Stimulated activated naive CD8-positive, alpha-beta T cell treated with anti-CD3 and anti-CD28 coated beads, Interleukin-15, amount 100 ng/mL, for 72 hours (primary cell): Measurements from ENCODE around the gene FOXB1.
A peak's percentile ranks its signal among the peaks of the same experiment; 100 is the strongest.

Experiments
- ATAC-seq: fragments of 150-1000 bp; cut with Tn5 transposase; 2 replicates; pipeline ENCODE4 v1.10.0; 2021; ENCODE audit warnings: mild to moderate bottlenecking, moderate library complexity
- DNase-seq, 2 donors: peaks; one replicate each; pipeline ENCODE4 v3.0.0; 2021 to 2022
- H3K27ac Mint-ChIP-seq, 2 donors: one replicate each; pipeline ENCODE4 v1.8.0; 2022; ENCODE audit warnings: mild to moderate bottlenecking in 2 of 2, mixed read lengths in 2 of 2, moderate library complexity in 2 of 2
- H3K27me3 Mint-ChIP-seq: one replicate; pipeline ENCODE4 v1.8.0; 2022; ENCODE audit warnings: mixed read lengths
- H3K4me1 Mint-ChIP-seq: one replicate; pipeline ENCODE4 v1.8.0; 2022; ENCODE audit warnings: mild to moderate bottlenecking, mixed read lengths
- H3K4me3 Mint-ChIP-seq, 2 donors: one replicate each; pipeline ENCODE4 v1.8.0; 2022; ENCODE audit warnings: mild to moderate bottlenecking in 2 of 2, mixed read lengths in 2 of 2, moderate library complexity in 1 of 2
- H3K9me3 Mint-ChIP-seq, 2 donors: one replicate each; pipeline ENCODE4 v1.8.0; 2022; ENCODE audit warnings: mixed read lengths in 2 of 2

FOXB1 gene

GRCh38 chr15:60005352-60006202 is 1.5 kb downstream of the FOXB1 start:
- peak overlapping the region; percentile 94 to 95 for H3K27ac Mint-ChIP-seq
- DNase-seq (no peak), ATAC-seq (peak; percentile 31)
- H3K4me1 Mint-ChIP-seq = peaks cover 58% of the 10 kb centered on the region
- no peaks in the 10 kb centered on the region for H3K9me3 Mint-ChIP-seq
- peak overlapping the region; percentile 96 for H3K4me3 Mint-ChIP-seq
- H3K27me3 Mint-ChIP-seq = peaks cover 99% of the 10 kb centered on the region

DNA sequence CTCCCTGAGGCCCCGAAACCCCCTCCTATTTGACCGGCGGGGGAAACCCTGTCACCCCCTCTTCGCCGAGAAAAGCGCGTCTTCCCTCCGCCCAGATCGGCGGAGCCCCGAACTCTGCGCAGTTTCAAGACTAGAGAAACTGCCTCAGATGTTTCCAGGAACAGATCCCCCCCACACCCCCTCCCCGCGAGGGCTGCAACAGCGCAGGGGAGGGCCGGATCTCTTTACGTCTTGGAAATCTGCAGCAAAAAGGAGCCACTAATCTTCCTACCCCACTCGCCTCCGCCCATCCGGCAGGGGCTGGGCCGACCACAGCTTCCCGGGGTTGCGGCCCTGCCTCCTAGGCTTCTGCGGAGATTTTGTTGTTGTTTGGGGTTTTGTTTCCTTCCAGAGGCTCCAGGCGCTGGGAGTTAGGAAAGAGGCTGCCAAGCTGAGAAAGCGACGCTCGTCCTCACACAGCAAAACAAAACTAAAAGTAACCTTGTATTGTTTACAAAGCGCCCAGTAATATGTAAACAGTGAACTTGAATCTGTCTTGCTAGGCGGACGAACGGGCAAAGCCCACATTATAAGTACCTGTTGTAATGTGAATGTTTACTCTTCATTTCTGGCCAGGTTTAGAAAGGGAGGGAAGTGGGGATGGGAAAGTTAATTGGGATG is 2.2 kb downstream of the FOXB1 start:
- ATAC-seq (peak; percentile 80), DNase-seq (peak; percentile 58 to 75)
- H3K9me3 Mint-ChIP-seq = no peaks in the 10 kb centered on the region
- H3K4me3 Mint-ChIP-seq = peak overlapping the region; percentile 96
- H3K27me3 Mint-ChIP-seq = peaks cover 99% of the 10 kb centered on the region
- peaks cover 52% of the 10 kb centered on the region for H3K4me1 Mint-ChIP-seq
- H3K27ac Mint-ChIP-seq = peak overlapping the region; percentile 94 to 95

DNA sequence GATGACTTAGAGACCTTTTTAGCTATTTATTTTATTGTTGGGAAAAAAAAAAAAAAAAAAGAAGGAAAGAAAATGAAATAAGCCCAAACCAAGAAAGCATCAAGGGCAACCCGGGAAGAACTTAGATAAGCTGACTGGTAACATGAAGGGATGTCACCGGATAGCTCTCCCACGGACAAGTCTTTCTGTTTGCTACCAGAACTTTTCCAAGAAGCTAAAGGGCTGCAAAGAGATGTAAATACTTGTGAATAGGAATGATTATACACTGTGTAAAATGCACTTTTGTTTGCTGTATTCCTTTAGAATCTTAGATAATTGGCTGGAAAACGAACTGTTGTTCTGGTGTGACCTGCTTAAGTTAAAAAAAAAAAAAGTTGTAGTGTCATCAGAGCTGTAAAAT is 2.8 kb downstream of the FOXB1 start:
- DNase-seq = no peak
- Mint-ChIP-seq H3K4me3 (peak overlapping the region; percentile 96), H3K27ac (peak overlapping the region in 1 of 2 donors; percentile 94), H3K9me3 (no peaks in the 10 kb centered on the region), H3K27me3 (peaks cover 99% of the 10 kb centered on the region), H3K4me1 (peaks cover 46% of the 10 kb centered on the region)
- ATAC-seq = no peak

- Mint-ChIP-seq H3K27me3 (peaks cover 93% of the 10 kb centered on the region), H3K9me3 (no peaks in the 10 kb centered on the region), H3K27ac (no peak overlapping the region), H3K4me3 (no peak overlapping the region), H3K4me1 (peaks cover 24% of the 10 kb centered on the region)
- no peak for DNase-seq
- ATAC-seq = no peak
Observed at GRCh38 chr15:60009124-60009960, 5.2 kb downstream of the FOXB1 start.

DNA sequence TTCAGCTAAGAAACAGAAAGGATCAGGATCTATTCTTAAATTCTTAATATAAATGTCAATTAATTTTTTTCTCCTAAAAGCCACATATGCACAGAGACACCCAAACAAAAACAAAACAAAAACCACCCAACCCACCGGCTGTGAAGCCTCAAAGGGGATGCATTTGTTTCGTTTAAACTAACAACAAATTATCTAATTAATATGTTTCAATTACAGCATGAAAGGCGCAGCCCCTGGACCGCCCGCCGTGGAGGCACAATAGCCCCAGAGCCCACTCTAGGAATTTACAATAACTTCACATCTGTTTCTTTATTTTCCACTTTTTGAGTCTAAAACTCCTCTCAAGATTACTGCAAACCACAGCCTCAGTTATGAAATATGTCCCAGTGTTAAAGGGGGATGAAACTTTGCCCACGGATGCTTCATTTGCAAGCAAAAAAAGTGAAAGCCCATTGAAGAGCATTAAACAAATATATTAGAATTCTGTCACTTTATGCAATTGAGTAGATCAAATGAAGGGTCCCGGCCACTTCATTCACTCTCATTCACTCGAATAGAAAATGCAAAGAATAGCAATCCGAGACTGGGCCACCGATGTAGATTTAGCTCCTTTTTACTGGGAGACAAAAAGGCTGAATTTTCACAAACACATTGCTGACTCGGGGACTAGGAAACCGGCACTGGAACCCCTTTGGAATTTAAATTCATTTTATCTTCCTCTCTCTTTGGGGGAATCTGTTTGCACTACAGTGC is 6.0 kb downstream of the FOXB1 start:
- Mint-ChIP-seq H3K27me3 (peaks cover 93% of the 10 kb centered on the region), H3K9me3 (no peaks in the 10 kb centered on the region), H3K27ac (no peak overlapping the region), H3K4me3 (no peak overlapping the region), H3K4me1 (peaks cover 18% of the 10 kb centered on the region)
- ATAC-seq (no peak), DNase-seq (no peak)

DNA sequence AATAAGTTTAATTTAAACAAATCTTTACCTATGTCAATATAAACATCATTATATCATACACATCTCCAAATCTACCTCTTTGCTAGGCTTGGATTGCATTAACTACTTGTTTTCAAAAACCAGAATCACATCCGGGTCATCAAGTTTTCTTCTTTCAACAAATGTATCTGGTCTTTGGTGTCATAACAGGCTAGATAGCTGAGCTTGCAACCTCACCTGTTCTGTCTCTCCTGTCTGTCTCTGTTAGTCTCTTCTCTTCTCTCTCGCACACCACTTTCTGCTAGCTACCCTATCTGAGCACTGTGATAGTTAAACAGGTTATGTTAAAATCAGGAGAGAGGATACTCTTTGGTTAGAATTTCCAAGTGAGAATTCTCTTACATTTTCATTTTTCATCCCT is 6.7 kb downstream of the FOXB1 start:
- H3K9me3 Mint-ChIP-seq = no peaks in the 10 kb centered on the region
- H3K4me1 Mint-ChIP-seq = peaks cover 11% of the 10 kb centered on the region
- no peak overlapping the region for H3K27ac Mint-ChIP-seq
- no peak overlapping the region for H3K4me3 Mint-ChIP-seq
- peaks cover 93% of the 10 kb centered on the region for H3K27me3 Mint-ChIP-seq
- ATAC-seq = no peak
- no peak for DNase-seq

- H3K27ac Mint-ChIP-seq = no peak overlapping the region
- ATAC-seq (no peak), DNase-seq (no peak)
- no peak overlapping the region for H3K4me3 Mint-ChIP-seq
- peaks cover 8% of the 10 kb centered on the region for H3K4me1 Mint-ChIP-seq
- peaks cover 75% of the 10 kb centered on the region for H3K27me3 Mint-ChIP-seq
- no peaks in the 10 kb centered on the region for H3K9me3 Mint-ChIP-seq
Observed at GRCh38 chr15:60012695-60013094, 8.6 kb downstream of the FOXB1 start.

DNA sequence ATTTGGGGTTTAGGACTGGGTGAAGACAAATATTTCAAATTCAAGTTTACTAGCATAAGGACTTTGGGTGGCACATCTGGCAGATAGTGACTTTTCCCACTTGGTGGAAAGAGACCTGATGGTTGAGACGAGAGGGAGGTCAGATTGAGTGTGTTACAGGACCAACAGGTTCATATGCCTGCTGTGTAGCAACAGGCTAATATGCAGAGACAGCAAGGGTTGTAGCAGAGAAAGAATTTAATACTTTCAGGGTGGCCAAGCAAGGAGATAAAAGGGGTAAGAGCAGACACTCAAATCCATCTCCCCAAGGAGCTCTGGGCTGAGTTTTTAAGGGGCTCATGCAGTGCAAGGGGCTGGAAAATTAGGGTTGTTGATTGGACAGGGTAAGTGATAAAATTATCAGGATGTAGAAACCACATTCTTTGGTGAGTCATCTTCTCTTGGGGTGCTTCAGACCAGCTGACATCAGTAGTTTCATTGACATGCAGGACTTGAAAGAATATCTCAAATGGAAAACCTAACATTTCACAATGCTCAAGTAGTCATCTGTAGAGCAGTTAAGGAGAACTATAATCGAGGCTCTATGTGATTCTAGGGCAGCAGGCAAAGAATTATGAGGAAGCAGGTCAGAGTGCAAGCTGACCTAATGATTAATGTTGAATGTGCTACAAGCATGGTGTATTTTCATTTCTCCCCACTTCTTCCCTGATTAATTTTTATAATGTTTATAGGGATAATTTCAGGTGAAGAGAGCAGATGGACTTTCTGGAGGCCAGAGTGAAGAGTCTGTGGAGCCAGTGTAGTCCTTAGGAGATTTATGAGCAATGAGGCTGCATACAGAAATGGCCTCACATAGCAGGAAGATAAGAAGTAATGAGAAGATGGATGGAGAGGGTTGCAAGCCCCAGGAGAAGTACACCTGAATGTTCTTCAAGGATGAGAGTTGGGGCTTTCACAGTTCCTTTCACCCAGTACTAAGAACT is 13.7 kb downstream of the FOXB1 start:
- peak overlapping the region in 1 of 2 donors; percentile 27 for H3K27ac Mint-ChIP-seq
- H3K4me1 Mint-ChIP-seq = peaks cover 35% of the 10 kb centered on the region

GRCh38 chr15:60020736-60021135 is 16.6 kb downstream of the FOXB1 start:
- peaks cover 35% of the 10 kb centered on the region for H3K4me1 Mint-ChIP-seq
- no peak overlapping the region for H3K4me3 Mint-ChIP-seq
- no peak overlapping the region for H3K27ac Mint-ChIP-seq
- DNase-seq = no peak
- peaks cover 1% of the 10 kb centered on the region for H3K27me3 Mint-ChIP-seq
- H3K9me3 Mint-ChIP-seq = peaks cover 0 to 8% of the 10 kb centered on the region in 2 donors
- ATAC-seq = no peak

More for the DNA sequence above, 13.7 kb downstream of the FOXB1 start:
- Mint-ChIP-seq H3K4me3 (peak overlapping the region; percentile 3 to 26), H3K27me3 (peaks cover 24% of the 10 kb centered on the region), H3K9me3 (peaks cover 0 to 8% of the 10 kb centered on the region in 2 donors)
- DNase-seq (no peak), ATAC-seq (peak; percentile 97)

DNA sequence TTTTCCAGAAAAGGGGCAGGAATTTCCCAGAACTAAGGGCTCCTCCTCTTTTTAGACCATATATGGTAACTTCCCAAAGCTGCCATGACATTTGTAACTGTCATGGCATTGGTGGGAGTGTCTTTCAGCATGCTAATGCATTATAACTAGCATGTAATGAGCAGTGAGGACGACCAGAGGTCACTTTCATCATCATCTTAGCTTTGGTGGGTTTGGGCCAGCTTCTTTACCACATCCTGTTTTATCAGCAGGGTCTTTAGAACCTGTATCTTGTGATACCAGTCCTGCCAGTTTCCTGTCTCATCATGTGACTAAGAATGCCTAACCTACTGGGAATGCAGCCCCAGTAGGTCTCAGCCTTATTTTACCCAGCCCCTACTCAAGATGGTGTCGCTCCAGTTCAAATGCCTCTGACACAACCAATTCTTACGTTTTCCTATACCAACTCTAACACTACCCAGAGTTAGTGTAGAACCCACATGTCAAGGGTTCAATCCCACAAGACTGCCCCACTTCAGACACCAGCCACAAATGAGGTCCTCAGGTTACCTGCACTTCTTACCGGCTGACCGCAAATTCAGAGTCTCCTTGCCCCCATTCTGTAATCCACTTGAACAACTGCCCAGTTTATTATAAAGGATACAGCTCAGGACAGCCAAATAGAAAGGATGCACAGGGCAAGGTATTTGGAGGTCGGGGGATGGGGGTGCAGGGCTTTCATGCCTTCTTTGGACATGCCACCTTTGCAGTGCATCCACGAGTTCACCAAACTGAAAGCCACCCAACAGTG is 17.7 kb downstream of the FOXB1 start:
- Mint-ChIP-seq H3K4me1 (peaks cover 35% of the 10 kb centered on the region), H3K4me3 (no peak overlapping the region), H3K27ac (no peak overlapping the region), H3K27me3 (no peaks in the 10 kb centered on the region), H3K9me3 (peaks cover 0 to 8% of the 10 kb centered on the region in 2 donors)
- ATAC-seq (no peak), DNase-seq (no peak)

DNA sequence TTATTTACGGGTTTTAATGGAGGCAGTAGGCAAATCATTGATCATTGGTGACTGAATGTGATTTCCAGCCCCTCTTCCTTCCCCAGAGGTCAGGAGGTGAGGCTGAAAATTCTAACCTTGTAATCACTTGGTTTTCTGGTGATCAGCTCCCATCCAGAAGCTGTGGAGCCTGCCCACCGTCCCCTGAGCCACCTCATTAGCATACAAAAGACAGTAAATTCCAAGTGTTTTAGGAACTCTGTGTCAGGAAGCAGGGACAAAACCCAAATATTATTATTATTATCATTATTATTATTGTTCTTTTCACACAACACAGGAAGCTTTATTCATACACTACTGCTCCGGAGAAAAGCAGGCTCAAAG is 18.2 kb downstream of the FOXB1 start:
- Mint-ChIP-seq H3K27me3 (no peaks in the 10 kb centered on the region), H3K4me3 (no peak overlapping the region), H3K4me1 (peaks cover 31% of the 10 kb centered on the region), H3K27ac (no peak overlapping the region), H3K9me3 (peaks cover 0 to 8% of the 10 kb centered on the region in 2 donors)
- ATAC-seq (no peak), DNase-seq (no peak)

DNA sequence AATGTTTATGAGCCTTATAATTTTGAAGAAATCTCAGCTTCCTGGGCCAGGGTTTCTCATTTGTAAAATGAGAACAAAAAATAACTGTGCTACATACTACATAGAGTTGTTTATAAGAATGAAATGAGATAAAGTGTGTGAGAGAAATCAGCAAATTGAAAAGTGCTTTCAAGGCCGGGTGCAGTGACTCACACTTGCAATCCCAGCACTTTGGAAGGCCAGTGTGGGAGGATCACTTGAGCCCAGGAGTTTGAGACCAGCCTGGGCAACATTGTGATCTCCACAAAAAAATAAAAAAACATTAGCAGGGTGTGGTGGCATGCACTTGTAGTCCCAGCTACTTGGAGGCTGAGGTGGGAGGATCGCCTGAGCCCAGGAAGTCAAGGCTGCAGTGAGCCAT is 22.4 kb downstream of the FOXB1 start:
- Mint-ChIP-seq H3K27ac (no peak overlapping the region), H3K9me3 (peaks cover 4 to 6% of the 10 kb centered on the region in 2 donors), H3K4me1 (peaks cover 6% of the 10 kb centered on the region), H3K4me3 (no peak overlapping the region), H3K27me3 (no peaks in the 10 kb centered on the region)
- ATAC-seq (no peak), DNase-seq (no peak)

DNA sequence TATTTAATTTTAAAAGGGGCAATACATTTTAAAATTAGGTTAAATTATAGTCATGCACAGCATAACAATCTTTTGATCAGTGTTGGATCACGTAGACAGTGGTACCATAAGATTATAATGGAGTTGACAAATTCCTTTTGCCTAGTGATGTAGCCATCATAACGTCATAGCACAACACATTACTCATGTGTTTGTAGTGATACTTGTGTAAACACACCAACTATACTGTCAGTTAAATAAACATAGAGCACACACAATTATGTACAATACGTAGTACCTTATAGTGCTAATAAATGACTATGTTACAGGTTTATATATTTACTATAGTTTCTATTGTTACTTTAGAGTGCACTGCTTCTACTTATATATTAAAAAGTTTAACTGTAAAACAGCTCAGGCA is 31.2 kb downstream of the FOXB1 start:
- no peak for DNase-seq
- ATAC-seq = no peak

More for the DNA sequence above, 31.2 kb downstream of the FOXB1 start:
- Mint-ChIP-seq H3K9me3 (peaks cover 0 to 6% of the 10 kb centered on the region in 2 donors), H3K4me1 (no peaks in the 10 kb centered on the region), H3K27ac (no peak overlapping the region), H3K4me3 (no peak overlapping the region), H3K27me3 (peaks cover 23% of the 10 kb centered on the region)
